ENCODE measurements around the gene PHF11. TPM values are rescaled to one million over a fixed set of nuclear protein-coding genes. Genes with fewer than 3 reads are reported as not detected.

PHF11 gene
- total RNA-seq, 1 donor from 2014 or later: 6.6 TPM

DNA sequence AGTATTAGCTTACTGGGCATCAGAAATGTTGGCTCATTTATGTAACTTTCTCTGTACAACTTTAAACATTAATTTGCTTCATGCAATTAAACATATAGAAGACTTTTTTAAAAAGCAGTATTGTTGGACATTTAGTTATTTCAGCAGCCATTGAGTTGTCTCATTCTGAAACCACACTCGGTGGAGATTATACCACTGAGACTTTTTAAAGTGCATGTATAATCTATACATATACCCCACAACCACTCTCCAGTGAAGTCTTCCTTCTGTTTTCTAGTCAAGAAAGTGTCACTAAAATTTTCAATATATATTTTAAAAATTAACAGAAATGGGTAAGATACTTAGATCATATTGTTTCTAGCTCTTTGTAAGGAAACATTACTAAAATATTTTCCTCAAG, 36.2 kb upstream of the PHF11 start:
- Histone ChIP-seq H3F3A (ENCODE audit: low read depth) (no peaks in the 10 kb centered on the region), H3K27me3 (no peaks in the 10 kb centered on the region), H3K4me3 (no peak overlapping the region), H3K4me2 (no peak overlapping the region), H3K4me1 (no peaks in the 10 kb centered on the region), H3K9me3 (ENCODE audit: low read depth) (no peaks in the 10 kb centered on the region), H4K20me1 (ENCODE audit: low read depth) (no peaks in the 10 kb centered on the region), H3K79me2 (ENCODE audit: low read depth) (no peaks in the 10 kb centered on the region), H3K9ac (no peak overlapping the region), H2AFZ (replicated peaks) (no peak overlapping the region), H3K27ac (no peak overlapping the region), H3K36me3 (peaks cover 9% of the 10 kb centered on the region)
- H3K4me1 Mint-ChIP-seq: no peaks in the 10 kb centered on the region
- peaks cover 11% of the 10 kb centered on the region for H3K9me3 Mint-ChIP-seq
- no peaks in the 10 kb centered on the region for H3K27me3 Mint-ChIP-seq (ENCODE audit: insufficient read depth, low read depth)
- DNase-seq (ENCODE audit: low spot score): no peak
- H3K27ac Mint-ChIP-seq: no peak overlapping the region
- H3K4me3 Mint-ChIP-seq: no peak overlapping the region
- no peak for TF ChIP-seq CTCF (IDR thresholded peaks at IDR 0.05)
- TF ChIP-seq EZH2 (IDR thresholded peaks at IDR 0.05): no peak
- no peak for TF ChIP-seq EZH2phosphoT487 (IDR thresholded peaks at IDR 0.05)
- peaks cover 31% of the 10 kb centered on the region for H3K36me3 Mint-ChIP-seq

- Histone ChIP-seq H3F3A (ENCODE audit: low read depth) (no peaks in the 10 kb centered on the region), H3K4me1 (no peaks in the 10 kb centered on the region), H3K27ac (no peak overlapping the region), H3K4me2 (no peak overlapping the region), H3K9ac (no peak overlapping the region), H3K36me3 (peaks cover 17% of the 10 kb centered on the region), H3K4me3 (no peak overlapping the region), H4K20me1 (ENCODE audit: low read depth) (no peaks in the 10 kb centered on the region), H2AFZ (replicated peaks) (no peak overlapping the region), H3K79me2 (ENCODE audit: low read depth) (no peaks in the 10 kb centered on the region), H3K9me3 (ENCODE audit: low read depth) (no peaks in the 10 kb centered on the region), H3K27me3 (no peaks in the 10 kb centered on the region)
- H3K4me1 Mint-ChIP-seq: no peaks in the 10 kb centered on the region
- TF ChIP-seq EZH2phosphoT487 (IDR thresholded peaks at IDR 0.05) (no peak), CTCF (IDR thresholded peaks at IDR 0.05) (no peak), EZH2 (IDR thresholded peaks at IDR 0.05) (no peak)
- H3K27me3 Mint-ChIP-seq (ENCODE audit: insufficient read depth, low read depth): no peaks in the 10 kb centered on the region
- H3K4me3 Mint-ChIP-seq: no peak overlapping the region
- DNase-seq (ENCODE audit: low spot score): no peak
- peaks cover 34% of the 10 kb centered on the region for H3K36me3 Mint-ChIP-seq
- H3K9me3 Mint-ChIP-seq: peaks cover 11% of the 10 kb centered on the region
- H3K27ac Mint-ChIP-seq: no peak overlapping the region
Measured at GRCh38 chr13:49464085-49464484, 31.7 kb upstream of the PHF11 start.

- Histone ChIP-seq H3K4me2 (no peak overlapping the region), H3K79me2 (ENCODE audit: low read depth) (no peaks in the 10 kb centered on the region), H4K20me1 (ENCODE audit: low read depth) (no peaks in the 10 kb centered on the region), H3K36me3 (peaks cover 17% of the 10 kb centered on the region), H3K27ac (no peak overlapping the region), H3K27me3 (no peaks in the 10 kb centered on the region), H3K9ac (no peak overlapping the region), H3K4me3 (no peak overlapping the region), H3K4me1 (no peaks in the 10 kb centered on the region), H3K9me3 (ENCODE audit: low read depth) (no peaks in the 10 kb centered on the region), H2AFZ (replicated peaks) (no peak overlapping the region), H3F3A (ENCODE audit: low read depth) (no peaks in the 10 kb centered on the region)
- peaks cover 34% of the 10 kb centered on the region for H3K36me3 Mint-ChIP-seq
- H3K27ac Mint-ChIP-seq: no peak overlapping the region
- H3K9me3 Mint-ChIP-seq: peaks cover 11% of the 10 kb centered on the region
- no peaks in the 10 kb centered on the region for H3K27me3 Mint-ChIP-seq (ENCODE audit: insufficient read depth, low read depth)
- H3K4me1 Mint-ChIP-seq: no peaks in the 10 kb centered on the region
- H3K4me3 Mint-ChIP-seq: no peak overlapping the region
- no peak for DNase-seq (ENCODE audit: low spot score)
- no peak for TF ChIP-seq CTCF (IDR thresholded peaks at IDR 0.05)
- no peak for TF ChIP-seq EZH2 (IDR thresholded peaks at IDR 0.05)
- TF ChIP-seq EZH2phosphoT487 (IDR thresholded peaks at IDR 0.05): no peak
Measured at GRCh38 chr13:49464621-49465325, 31.0 kb upstream of the PHF11 start.

All from neural progenitor cell (in vitro differentiated cells).